ENCODE results near the gene ZFP36. TPM values are rescaled to one million over a fixed set of nuclear protein-coding genes. Genes with fewer than 3 reads are reported as not detected.

ZFP36 gene
- total RNA-seq = 100 to 1,000 TPM; 189 to 194 TPM

GRCh38 chr19:39406656-39407409 is at the start of gene ZFP36:
TSS of gene ZFP36 (plus strand) at chr19:39406847. CDS start at chr19:39406905, 58 bp downstream.
- no peaks in the 10 kb centered on the region for H3K9me3 Mint-ChIP-seq
- ChIA-PET POLR2A (interaction anchor here (0.7 to 10.6 kb wide), 8 partner anchors 9 to 72 kb away, joined by 3 to 195 read pairs (median 24); partner anchors contain the start of genes GMFG, MED29, PAF1 and RPS16), CTCF (interaction anchor here (1.6 to 4.5 kb wide), 2 partner anchors 9 to 16 kb away, joined by 4 to 57 read pairs; partner anchors contain the start of genes MED29 and PAF1)
- peak within 1 kb of the TSS; percentile 99 for H3K27ac Mint-ChIP-seq
- DNase-seq = peak; percentile 91
- peak within 1 kb of the TSS; percentile 86 for H3K4me3 Mint-ChIP-seq
- H3K27me3 Mint-ChIP-seq = no peaks in the 10 kb centered on the region
- H3K36me3 Mint-ChIP-seq (ENCODE audit: low read depth) = peaks cover 46% of the 10 kb centered on the region
- peaks cover 52% of the 10 kb centered on the region for H3K4me1 Mint-ChIP-seq

GRCh38 chr19:39359026-39359425 is 47.6 kb upstream of the ZFP36 start:
- Mint-ChIP-seq H3K4me1 (peaks cover 8% of the 10 kb centered on the region), H3K9me3 (no peaks in the 10 kb centered on the region), H3K4me3 (no peak overlapping the region), H3K36me3 (ENCODE audit: low read depth) (peaks cover 57% of the 10 kb centered on the region), H3K27me3 (no peaks in the 10 kb centered on the region), H3K27ac (no peak overlapping the region)
- ChIA-PET CTCF (no interaction called here), POLR2A (interaction anchor here (0.6 kb wide), 1 partner anchor 15 kb away, joined by 3 read pairs; no protein-coding TSS in a partner anchor)
- DNase-seq = no peak

- Mint-ChIP-seq H3K4me3 (no peak overlapping the region), H3K36me3 (ENCODE audit: low read depth) (peaks cover 53% of the 10 kb centered on the region), H3K27ac (no peak overlapping the region), H3K9me3 (no peaks in the 10 kb centered on the region), H3K27me3 (no peaks in the 10 kb centered on the region), H3K4me1 (peaks cover 8% of the 10 kb centered on the region)
- ChIA-PET POLR2A (no interaction called here), CTCF (interaction anchor here (0.6 kb wide), 1 partner anchor 1117 kb away, joined by 3 read pairs; no protein-coding TSS in a partner anchor)
- no peak for DNase-seq
These were observed 46.0 kb upstream of the ZFP36 start for GRCh38 chr19:39360599-39360998.

- no peak for DNase-seq
- no peaks in the 10 kb centered on the region for H3K9me3 Mint-ChIP-seq
- POLR2A ChIA-PET = interaction anchor here (0.8 to 1.4 kb wide), 3 partner anchors 27 to 29 kb away, joined by 3 to 4 read pairs (median 3); partner anchors contain the start of genes GMFG, MED29 and PAF1
These were observed 43.7 kb upstream of the ZFP36 start for GRCh38 chr19:39362682-39363657.

GRCh38 chr19:39363901-39364457 is 42.7 kb upstream of the ZFP36 start:
- H3K36me3 Mint-ChIP-seq (ENCODE audit: low read depth) = peaks cover 37% of the 10 kb centered on the region
- H3K27me3 Mint-ChIP-seq = no peaks in the 10 kb centered on the region
- H3K4me1 Mint-ChIP-seq = no peaks in the 10 kb centered on the region
- DNase-seq = no peak
- ChIA-PET POLR2A (no interaction called here), CTCF (no interaction called here)
- H3K9me3 Mint-ChIP-seq = no peaks in the 10 kb centered on the region
- no peak overlapping the region for H3K4me3 Mint-ChIP-seq
- H3K27ac Mint-ChIP-seq = no peak overlapping the region

More at GRCh38 chr19:39362682-39363657, 43.7 kb upstream of the ZFP36 start:
- Mint-ChIP-seq H3K36me3 (ENCODE audit: low read depth) (peaks cover 39% of the 10 kb centered on the region), H3K4me1 (no peaks in the 10 kb centered on the region), H3K27ac (no peak overlapping the region), H3K4me3 (no peak overlapping the region), H3K27me3 (no peaks in the 10 kb centered on the region)
- CTCF ChIA-PET = no interaction called here

- H3K4me3 Mint-ChIP-seq = no peak overlapping the region
- ChIA-PET CTCF (interaction anchor here (1.0 kb wide), 1 partner anchor 9 kb away, joined by 3 read pairs; no protein-coding TSS in a partner anchor), POLR2A (no interaction called here)
- DNase-seq = no peak
- no peak overlapping the region for H3K27ac Mint-ChIP-seq
- peaks cover 33% of the 10 kb centered on the region for H3K36me3 Mint-ChIP-seq (ENCODE audit: low read depth)
- no peaks in the 10 kb centered on the region for H3K27me3 Mint-ChIP-seq
- H3K4me1 Mint-ChIP-seq = no peaks in the 10 kb centered on the region
- no peaks in the 10 kb centered on the region for H3K9me3 Mint-ChIP-seq
These were observed 41.1 kb upstream of the ZFP36 start for GRCh38 chr19:39365531-39365930.

GRCh38 chr19:39369200-39369599 is 37.4 kb upstream of the ZFP36 start:
- no peak for DNase-seq
- Mint-ChIP-seq H3K36me3 (ENCODE audit: low read depth) (peaks cover 33% of the 10 kb centered on the region), H3K4me3 (no peak overlapping the region), H3K9me3 (no peaks in the 10 kb centered on the region), H3K4me1 (no peaks in the 10 kb centered on the region), H3K27me3 (no peaks in the 10 kb centered on the region), H3K27ac (no peak overlapping the region)
- ChIA-PET POLR2A (no interaction called here), CTCF (interaction anchor here (0.5 kb wide), 1 partner anchor 1016 kb away, joined by 4 read pairs; no protein-coding TSS in a partner anchor)

- no peak for DNase-seq
- no peak overlapping the region for H3K4me3 Mint-ChIP-seq
- ChIA-PET POLR2A (interaction anchor here (1.5 kb wide), 1 partner anchor 28 kb away, joined by 3 read pairs; no protein-coding TSS in a partner anchor), CTCF (interaction anchor here (1.3 kb wide), 1 partner anchor 43 kb away, joined by 5 read pairs; no protein-coding TSS in a partner anchor)
- H3K36me3 Mint-ChIP-seq (ENCODE audit: low read depth) = peaks cover 32% of the 10 kb centered on the region
- H3K9me3 Mint-ChIP-seq = no peaks in the 10 kb centered on the region
- H3K27me3 Mint-ChIP-seq = no peaks in the 10 kb centered on the region
- H3K4me1 Mint-ChIP-seq = no peaks in the 10 kb centered on the region
- no peak overlapping the region for H3K27ac Mint-ChIP-seq
These were observed 35.9 kb upstream of the ZFP36 start for GRCh38 chr19:39370735-39371134.

GRCh38 chr19:39372047-39372802 is 34.4 kb upstream of the ZFP36 start:
- Mint-ChIP-seq H3K36me3 (ENCODE audit: low read depth) (peaks cover 38% of the 10 kb centered on the region), H3K4me1 (no peaks in the 10 kb centered on the region), H3K27ac (no peak overlapping the region), H3K27me3 (no peaks in the 10 kb centered on the region), H3K9me3 (no peaks in the 10 kb centered on the region), H3K4me3 (no peak overlapping the region)
- POLR2A ChIA-PET = no interaction called here
- CTCF ChIA-PET = no interaction called here
- DNase-seq = no peak

GRCh38 chr19:39372941-39373340 is 33.7 kb upstream of the ZFP36 start:
- H3K4me1 Mint-ChIP-seq = no peaks in the 10 kb centered on the region
- CTCF ChIA-PET = no interaction called here
- POLR2A ChIA-PET = no interaction called here
- H3K27me3 Mint-ChIP-seq = no peaks in the 10 kb centered on the region
- H3K36me3 Mint-ChIP-seq (ENCODE audit: low read depth) = peaks cover 44% of the 10 kb centered on the region
- no peak for DNase-seq
- no peak overlapping the region for H3K27ac Mint-ChIP-seq
- no peaks in the 10 kb centered on the region for H3K9me3 Mint-ChIP-seq
- H3K4me3 Mint-ChIP-seq = no peak overlapping the region

- no peaks in the 10 kb centered on the region for H3K9me3 Mint-ChIP-seq
- POLR2A ChIA-PET = interaction anchor here (1.0 kb wide), 1 partner anchor 15 kb away, joined by 3 read pairs; the partner anchor contains the start of genes MED29 and PAF1
- CTCF ChIA-PET = interaction anchor here (0.6 kb wide), 1 partner anchor 33 kb away, joined by 5 read pairs; no protein-coding TSS in a partner anchor
These were observed 30.7 kb upstream of the ZFP36 start for GRCh38 chr19:39375929-39376328.

More at GRCh38 chr19:39375929-39376328, 30.7 kb upstream of the ZFP36 start:
- no peak overlapping the region for H3K27ac Mint-ChIP-seq
- no peaks in the 10 kb centered on the region for H3K27me3 Mint-ChIP-seq
- no peak overlapping the region for H3K4me3 Mint-ChIP-seq
- DNase-seq = no peak
- H3K36me3 Mint-ChIP-seq (ENCODE audit: low read depth) = peaks cover 40% of the 10 kb centered on the region
- no peaks in the 10 kb centered on the region for H3K4me1 Mint-ChIP-seq
